ENCODE data around the gene RREB1.
A peak's percentile ranks its signal among the peaks of the same experiment; 100 is the strongest.

The RREB1 gene

DNA sequence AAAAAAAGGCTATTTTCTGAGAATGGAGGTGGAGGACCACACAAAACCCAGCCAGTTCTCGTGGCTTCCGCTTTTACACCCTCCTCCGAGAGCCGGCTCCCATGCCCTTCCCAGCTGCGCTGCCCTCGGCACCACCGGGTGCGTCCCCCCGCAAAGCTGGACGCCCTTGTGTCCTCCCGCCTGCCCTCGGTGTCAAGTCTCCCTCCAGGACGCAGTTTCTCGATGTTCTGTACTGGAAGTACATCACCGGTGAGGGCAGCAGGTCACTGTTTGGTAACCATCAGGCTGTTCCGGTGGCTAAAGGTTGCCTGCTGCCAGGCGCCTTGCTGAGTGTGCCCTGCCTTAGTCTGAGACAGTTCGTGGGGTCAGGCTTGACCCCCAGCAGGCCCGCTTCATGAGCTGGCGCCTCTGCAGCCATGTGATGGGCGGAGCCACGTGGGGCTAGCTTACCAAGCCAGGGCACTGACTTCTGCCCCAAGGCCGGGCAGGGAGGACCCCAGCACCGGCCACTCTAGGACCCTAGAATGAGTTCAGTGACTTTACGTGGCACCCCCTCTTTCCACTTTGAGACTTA lies 34.6 kb downstream of the RREB1 start:
- TF ChIP-seq, protein P1, sequence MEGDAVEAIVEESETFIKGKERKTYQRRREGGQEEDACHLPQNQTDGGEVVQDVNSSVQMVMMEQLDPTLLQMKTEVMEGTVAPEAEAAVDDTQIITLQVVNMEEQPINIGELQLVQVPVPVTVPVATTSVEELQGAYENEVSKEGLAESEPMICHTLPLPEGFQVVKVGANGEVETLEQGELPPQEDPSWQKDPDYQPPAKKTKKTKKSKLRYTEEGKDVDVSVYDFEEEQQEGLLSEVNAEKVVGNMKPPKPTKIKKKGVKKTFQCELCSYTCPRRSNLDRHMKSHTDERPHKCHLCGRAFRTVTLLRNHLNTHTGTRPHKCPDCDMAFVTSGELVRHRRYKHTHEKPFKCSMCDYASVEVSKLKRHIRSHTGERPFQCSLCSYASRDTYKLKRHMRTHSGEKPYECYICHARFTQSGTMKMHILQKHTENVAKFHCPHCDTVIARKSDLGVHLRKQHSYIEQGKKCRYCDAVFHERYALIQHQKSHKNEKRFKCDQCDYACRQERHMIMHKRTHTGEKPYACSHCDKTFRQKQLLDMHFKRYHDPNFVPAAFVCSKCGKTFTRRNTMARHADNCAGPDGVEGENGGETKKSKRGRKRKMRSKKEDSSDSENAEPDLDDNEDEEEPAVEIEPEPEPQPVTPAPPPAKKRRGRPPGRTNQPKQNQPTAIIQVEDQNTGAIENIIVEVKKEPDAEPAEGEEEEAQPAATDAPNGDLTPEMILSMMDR (conservative IDR thresholded peaks at IDR 0.05), result no peak
- H3K27ac ChIP-seq, result no peak overlapping the region; the same call in 1 of the 2 replicates

DNA sequence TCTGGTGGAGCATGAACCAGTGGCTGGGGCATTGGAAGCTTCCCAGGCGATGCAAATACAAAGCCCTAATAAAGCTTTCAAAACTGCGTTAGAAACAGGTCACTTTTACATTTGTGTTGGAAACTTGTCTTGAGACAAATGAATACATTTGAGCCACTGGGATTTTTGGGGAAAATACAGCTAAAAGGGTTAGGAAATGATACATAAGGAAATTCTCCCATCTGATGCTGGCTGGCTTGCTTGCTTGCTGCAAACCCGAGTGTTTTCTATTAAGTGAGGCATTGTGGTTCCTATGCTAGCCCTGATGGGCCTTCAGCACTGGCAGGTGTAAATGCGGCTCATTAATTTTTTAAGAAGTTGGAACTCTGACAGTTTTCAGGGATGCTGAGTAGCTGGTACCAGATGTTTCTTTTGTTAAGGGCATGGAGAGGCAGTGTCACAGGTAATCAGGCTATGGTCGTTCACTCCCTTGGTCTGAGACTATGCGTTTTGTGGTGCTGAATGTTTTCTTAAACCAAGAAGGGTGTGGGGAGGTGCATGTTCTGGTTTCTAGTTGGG lies 35.2 kb downstream of the RREB1 start:
- no peak overlapping the region for H3K27ac ChIP-seq
- TF ChIP-seq, protein P1 (conservative IDR thresholded peaks at IDR 0.05), result no peak

DNA sequence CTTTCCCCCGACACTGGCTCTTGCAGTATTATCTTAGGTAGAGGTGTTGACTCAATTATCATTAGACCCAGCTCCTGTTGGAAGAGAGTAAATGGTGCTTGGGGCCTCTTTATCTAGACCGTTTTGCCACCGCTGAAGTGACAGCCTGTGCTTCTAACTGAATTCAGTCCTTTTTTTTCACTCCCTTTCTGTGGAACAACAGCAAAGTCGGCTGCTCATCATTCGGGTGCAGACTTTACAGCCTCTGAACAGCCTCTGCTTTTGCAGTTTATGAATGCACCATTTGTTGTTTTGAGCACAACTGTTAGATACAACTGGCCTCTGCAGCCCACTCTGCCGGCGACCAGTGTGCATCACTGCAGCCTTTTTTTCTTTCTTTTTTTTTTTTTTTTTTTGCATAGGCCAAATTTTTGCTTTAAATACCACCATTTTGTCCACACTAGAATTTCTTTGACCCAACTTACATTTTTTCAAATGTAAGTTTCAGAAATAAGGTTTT lies 35.8 kb downstream of the RREB1 start:
- peak overlapping the region; percentile 85; the same call in 1 of the 2 replicates for H3K27ac ChIP-seq
- TF ChIP-seq, protein P1 (conservative IDR thresholded peaks at IDR 0.05), result no peak

DNA sequence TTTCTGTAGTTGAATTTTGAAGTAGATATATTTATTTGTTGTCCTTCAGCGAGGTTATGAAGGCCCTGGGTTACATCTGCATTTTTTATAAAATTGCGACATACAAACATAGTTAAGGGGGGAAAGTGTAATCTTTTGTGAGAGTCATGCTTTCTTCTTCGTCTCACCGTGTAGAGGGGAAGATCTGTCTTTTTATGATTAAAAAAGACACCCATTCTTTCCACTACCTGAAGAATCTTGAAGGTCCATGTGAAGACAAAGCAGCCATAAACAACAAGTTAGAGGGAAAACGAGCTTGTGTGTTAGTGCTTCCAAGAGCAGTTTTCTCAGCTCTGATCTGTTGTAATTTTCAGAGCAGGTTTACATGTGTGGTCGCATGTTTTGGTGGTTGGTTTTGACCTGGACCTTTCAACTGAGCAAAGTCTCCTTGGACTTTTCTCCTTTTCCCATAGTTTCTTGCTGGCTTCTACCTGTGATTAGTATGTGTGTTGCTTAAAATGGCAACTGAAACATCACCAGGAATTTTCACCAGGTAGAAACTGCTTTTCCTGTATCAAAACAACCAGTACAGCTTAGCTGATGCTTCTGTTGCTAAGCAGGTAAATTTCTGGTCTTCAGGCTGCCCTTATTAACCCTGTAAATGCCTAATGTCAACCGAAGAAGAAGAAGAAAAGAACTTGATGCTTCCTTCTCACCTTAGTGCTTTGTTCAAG lies 37.3 kb downstream of the RREB1 start:
- peak overlapping the region; percentile 85 for H3K27ac ChIP-seq
- TF ChIP-seq, protein P1 (conservative IDR thresholded peaks at IDR 0.05), result no peak

DNA sequence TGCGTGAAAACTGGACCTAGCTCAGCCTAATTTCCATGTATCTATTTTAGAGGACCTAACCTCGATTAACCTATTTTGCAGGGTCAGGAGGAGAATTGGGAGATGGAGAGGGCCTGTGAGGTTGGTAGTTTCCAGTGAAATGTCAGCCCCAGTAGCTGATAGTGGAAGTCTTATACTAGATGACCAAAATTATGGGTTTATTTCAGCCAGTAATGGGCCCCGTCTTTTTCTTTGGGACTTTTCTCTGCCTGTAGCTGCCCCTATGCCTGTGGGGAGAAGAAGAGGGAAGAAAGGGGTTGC lies 37.8 kb downstream of the RREB1 start:
- peak overlapping the region; percentile 85 for H3K27ac ChIP-seq

DNA sequence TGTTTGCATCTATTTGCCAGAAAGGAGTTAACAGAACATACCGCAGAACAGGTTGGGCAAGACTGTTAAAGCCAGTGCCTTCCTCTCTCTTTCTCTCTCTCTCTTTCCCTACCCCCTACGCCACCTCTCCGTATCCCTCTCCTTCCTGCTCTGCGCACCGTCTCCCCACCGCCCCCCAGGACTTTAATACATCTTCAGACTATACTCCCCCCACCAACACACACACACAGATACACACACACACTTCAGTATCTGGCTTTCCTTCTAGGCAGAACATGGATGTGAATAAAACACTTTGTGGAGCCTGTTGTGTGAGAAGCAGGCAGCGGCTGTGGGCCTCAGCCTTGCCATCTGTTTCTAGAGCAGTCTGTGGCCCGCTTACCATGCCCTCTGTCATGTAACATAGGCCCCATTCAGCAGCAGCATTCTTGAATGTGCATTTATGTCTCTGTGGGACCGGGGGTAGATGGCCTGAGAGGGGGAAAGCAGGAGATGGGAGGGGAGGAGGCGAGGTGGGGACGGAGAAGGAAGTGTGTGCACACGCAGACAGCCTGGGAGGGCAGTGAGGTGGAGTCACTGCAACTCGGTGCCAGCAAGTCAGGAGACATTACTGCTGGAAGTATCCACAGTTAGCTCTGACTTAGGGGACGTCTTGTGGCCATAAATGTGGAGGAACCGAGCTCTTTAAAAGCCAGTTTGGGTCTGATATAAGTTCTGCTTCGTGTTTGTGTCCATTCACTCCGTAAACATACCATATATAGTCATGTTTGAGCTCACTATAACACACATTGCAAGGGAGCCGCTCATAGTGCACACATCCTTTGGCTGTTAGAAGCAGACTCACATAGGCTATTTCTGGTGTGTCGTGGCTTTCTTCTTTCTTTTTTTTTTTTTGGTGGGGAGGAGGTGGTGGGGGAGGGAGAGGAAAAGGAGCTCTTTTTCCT lies 38.4 kb downstream of the RREB1 start:
- TF ChIP-seq, protein P1 (conservative IDR thresholded peaks at IDR 0.05), result no peak
- peak overlapping the region; percentile 85 for H3K27ac ChIP-seq

More for the DNA sequence above, 37.8 kb downstream of the RREB1 start:
- TF ChIP-seq, protein P1 (conservative IDR thresholded peaks at IDR 0.05), result no peak

All from VCaP (cell line).